NCI-H345 (cell line): ENCODE results near the gene CLEC16A.

ENCODE experiments used
- DNase-seq: peaks from one replicate; lab custom pipeline; 2025; lab: John Stamatoyannopoulos, UW

CLEC16A gene

DNA sequence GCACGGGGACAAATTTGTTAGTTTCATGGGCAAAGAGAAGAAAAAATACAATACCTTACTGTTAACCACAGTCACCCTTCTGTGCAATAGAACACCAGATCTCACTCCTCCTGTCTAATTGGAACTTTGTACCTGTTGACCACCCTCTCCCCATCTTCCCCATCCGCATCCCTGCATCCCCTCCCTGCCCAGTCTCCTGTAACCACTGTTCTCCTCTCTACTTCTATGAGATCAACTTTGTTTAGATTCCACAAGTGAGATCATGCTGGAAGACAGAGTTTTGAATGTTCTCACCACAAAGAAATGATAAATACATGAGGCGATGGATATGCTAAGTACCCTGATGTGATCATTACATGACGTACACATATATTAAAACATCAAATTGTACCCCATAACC is 47.7 kb downstream of the CLEC16A start:
- DNase-seq, result no peak

DNA sequence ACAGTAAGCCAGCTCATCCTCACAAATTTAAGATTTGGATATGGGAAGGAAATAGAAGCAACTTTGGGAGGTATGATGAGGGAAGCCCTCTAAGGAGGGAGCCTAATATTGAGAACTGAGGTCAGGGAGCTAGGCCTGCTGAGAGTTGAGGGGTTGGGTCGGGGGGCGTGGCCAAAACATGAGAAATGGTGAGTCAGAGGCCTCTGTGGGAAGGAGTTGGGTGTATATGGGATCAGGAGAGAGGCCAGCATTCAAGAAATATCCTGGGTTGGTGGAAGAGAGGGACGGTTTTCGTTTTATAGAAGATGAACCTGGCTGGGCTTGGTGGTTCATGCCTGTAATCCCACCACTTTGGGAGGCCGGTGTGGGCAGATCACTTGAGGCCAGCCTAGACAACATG is 48.4 kb downstream of the CLEC16A start:
- no peak for DNase-seq

DNA sequence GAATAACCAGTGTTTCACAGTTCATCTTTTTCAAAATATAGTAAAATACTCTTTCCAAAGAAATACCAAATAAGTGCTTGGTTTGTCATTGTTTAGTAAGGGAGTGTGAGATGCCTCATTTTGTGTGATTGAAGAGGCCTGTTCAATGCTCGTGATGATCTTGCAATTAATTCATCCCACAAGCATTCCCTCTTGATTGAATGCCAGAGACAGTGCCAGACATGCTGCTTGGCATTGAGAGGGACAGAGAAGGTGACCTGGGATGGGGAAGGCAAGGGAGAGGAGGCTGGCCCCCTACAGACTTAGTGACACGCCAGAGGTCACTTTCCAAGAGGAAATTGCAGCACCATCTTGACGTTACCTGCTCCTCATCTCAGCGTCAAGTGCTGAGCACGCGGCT is 49.3 kb downstream of the CLEC16A start:
- no peak for DNase-seq

DNA sequence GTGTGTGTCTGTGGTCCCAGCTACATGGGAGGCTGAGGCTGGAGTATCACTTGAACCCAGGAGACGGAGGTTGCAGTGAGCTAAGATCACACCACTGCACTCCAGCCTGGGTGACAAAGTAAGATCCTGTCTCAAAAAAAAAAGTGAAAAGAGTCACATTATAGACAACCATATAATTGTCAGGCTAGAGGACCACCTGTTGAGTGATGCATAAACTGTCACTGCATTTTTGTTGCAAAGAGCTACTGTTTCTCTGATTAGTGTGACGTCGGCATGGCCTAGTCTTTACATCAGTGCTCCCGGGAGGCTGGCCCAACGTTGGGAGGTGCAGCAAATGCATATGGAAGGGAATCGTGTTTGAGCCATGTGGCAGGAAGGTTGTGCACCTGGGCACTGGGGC is 50.2 kb downstream of the CLEC16A start:
- DNase-seq, result no peak

DNA sequence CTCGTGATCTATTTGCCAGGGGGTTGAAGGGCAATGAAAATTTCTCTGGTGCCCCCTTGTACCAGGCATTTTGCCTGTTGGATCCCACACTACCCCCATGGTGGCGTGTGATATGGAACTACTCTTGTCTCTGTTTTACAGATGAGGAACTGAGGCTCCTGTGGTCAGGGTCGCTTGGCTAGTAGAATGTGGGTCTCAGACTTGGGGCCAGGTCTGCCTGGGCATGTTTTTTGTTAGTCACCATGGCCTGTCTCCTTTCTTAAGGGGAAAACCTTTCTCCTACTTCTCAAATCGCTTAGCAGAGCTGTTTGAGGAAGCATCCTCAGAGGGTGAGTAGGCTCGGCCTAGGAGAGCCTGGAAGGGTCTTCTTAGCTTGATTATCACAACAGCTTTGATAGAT is 51.2 kb downstream of the CLEC16A start:
- no peak for DNase-seq

DNA sequence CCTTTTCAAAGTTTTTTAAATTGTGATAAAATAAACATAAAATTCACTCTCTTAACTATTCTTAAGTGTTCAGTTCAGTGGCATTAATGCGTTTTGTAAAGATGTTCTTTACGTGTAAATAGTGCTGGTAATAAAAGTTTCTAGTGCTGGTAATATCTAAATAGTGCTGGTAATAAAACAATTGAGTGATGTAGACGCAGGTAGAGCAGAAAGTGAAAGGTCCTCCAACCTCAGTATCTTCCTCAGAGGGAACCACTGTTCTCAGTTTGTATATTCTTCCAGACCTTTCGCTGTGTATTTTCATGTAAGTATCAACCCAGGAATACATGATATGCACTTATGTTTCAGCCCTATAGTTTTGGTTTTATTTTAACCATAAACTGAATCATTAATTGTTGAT is 53.1 kb downstream of the CLEC16A start:
- no peak for DNase-seq

DNA sequence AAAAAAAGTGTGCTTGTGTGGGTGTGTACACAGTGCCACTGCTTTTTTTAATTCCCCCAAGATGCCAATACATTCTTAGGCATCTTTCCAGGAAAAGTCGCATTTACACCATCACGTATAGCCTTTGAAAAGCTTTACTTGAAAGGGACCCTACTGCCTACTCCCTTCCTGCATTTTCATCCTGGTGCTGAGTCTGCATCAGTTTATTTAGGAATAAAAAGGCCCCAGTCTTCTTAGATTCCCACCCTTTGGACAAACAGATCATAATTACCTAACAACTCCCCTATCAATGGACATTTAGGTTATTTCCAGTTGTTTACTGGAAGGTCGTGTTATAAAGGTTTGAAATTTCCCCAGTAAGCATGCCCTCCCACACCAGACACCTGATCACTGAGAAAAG is 54.9 kb downstream of the CLEC16A start:
- no peak for DNase-seq

DNA sequence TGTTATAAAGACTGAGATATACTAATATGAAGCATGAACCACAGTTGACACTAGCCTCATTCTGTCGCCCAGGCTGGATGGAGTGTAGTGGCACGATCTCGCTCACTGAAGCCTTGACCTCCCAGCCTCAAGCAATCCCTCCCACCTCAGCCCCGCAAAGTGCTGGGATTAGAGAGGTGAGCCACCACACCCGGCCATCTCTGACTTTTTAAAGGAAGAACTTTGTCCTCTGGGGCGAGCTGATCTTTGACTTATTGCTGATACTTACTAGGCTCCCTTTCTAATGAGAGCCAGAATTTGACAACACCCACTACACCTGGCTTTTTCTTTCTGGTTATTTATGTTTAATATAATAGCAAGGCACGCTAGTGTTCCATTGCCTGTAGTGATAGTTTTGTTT is 57.2 kb downstream of the CLEC16A start:
- DNase-seq, result no peak

DNA sequence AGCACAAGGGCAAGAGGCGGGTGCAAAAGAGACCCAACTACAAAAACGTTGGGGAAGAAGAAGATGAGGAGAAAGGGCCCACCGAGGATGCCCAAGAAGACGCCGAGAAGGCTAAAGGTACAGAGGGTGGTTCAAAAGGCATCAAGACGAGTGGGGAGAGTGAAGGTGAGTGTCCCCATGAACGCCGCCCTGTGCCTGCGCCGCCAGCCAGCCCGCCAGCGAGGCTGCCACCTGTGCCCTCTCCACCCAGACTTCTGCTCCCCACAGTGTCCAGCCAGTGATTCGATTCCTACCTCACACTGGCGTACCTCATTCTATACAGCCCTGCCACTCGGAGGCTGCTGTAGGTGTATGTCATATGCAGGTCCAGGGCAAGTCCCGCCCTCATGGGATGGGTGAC is 58.8 kb downstream of the CLEC16A start:
- DNase-seq, result no peak

DNA sequence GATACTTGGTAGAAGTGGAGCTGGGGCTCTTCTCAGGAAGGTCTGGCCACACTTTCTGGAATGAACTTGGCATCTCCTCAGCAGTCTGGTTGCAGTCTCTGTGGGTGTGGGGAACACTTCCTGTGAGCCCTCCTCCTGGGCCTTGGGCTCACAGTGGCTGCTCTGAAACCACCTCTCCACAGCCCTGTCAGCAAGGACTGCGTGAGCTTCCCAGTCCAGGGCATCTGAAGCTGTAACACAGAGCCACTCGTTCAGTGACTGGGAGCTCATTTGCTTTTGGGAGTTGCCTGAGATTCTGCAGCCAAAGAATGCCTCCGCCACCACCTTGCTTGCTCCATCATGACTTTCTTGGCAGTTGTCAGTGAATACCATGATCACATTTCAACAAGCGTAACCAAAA is 60.0 kb downstream of the CLEC16A start:
- DNase-seq, result no peak

DNA sequence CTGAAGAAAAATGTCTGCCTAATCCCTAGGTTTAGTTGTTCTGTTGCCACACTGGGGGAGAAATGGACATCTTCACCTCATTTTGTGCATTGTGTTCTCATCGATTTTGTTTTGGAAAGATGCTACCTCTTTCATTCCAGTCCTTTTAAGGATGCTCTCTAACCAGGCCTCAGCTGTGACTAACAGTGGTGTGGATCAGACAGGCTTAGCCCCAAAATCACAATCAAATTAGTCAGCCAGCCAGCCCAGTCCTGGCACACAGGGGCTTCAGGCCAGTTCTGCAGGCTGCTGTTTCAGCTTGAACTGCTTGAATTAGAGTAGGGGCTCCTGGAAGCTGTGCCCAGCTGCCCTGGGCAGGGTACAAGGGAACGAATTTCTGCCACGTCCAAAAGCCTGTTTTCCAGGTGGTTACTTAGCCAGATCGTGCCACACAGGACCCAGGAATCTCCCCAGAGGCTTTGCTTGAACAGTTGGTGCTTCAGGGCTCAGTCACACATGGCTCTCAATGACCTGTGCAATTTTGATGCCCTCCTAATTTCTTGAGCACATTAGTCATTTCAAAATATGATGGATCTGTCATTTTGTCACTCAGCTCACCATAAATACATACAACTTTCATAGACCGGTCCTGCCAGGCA is 60.7 kb downstream of the CLEC16A start:
- DNase-seq, result no peak

DNA sequence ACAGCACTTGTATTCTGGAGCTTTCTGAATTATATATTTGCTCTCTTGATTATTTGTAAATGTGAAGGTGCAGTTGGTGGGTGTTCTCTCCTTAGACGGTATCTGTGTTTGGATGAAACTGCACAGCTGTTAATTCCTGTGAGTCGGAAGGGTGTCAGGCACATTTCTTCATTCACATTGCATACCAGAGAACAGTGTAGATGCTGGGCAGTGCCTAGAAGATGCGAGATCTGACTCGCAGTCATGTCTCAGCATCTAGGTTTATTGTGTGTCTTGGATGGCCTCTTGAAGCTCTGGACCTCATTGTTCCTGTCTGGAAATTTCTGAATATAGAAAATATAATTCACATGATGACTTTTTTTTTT is 61.2 kb downstream of the CLEC16A start:
- no peak for DNase-seq

DNA sequence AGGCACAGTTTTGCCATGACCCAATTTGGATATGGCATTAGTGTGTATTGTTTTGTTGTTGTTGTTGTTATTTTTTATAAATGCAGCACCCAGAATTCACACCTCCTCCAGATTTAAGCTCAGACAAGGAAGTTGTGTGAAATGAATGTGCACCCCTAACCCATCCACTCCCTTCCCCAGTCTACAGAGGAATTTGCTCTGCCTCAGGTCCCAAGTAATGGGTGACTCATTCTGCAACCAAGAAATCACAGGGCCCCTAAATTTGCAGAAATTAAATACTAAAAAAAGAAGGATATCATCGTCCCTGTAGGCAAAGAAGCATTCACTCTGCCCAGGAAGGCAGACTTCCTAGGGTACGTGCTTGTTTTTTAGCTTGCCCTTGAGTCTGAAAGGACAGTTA is 62.3 kb downstream of the CLEC16A start:
- no peak for DNase-seq

DNA sequence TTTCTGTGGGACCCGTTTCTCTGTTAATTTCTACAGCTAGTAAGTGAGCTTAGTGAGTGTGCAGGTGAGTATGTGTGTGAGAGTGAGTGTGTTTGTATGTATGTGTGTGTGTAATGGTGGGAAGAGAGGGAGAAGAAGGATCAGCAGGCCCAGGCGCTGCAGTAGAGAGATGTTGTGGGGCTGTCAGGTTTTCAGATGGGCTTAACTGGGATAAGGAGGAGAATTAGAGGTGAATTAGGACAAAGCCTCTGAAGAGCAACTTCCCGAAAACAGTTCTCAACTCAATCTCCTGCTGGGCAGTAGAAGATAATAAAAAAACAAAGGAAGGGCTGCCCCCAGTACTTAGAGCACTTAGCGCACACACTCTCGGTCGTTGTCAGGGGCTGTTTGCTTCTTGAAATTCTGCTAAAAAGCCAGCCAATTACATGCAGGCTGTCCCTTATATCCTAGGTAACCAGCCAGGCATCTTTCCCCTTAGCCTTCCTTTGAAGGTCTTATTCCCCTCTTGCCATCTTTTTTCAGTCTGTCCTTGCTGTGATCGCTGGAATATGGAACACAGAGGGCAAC is 63.4 kb downstream of the CLEC16A start:
- DNase-seq, result no peak

DNA sequence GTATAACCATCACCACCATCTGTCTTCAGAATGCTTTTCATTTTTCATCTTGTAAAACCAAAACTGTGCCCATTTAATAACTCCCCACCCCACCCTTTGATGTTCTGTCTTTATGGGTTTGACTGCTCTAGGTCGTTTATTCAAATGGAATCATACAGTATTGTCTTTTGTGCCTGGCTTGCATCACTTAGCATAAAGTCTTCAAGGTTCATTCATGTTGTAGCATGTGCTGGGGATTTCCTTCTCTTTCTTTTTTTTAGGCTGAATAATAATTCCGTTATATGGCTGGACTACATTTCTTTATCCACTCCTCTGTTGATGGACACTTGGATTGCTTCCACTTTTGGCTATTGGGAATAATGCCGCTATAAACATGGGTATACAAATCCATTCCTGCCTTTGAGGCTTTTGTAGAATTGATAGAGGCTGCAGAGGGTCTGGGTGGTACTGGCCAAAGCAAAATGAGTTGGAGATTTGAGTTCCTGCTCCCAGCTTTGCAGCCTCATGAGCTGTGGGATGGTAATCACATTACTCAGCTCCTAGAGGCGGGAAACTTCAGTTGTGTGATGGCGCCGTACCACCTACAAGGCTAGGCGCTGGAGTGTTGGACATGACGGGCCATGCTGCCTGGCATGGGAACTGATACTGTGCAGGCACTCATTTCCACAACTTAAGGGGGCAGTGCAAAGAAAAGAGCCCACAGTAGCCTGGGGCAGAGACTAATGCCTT is 64.8 kb downstream of the CLEC16A start:
- no peak for DNase-seq

DNA sequence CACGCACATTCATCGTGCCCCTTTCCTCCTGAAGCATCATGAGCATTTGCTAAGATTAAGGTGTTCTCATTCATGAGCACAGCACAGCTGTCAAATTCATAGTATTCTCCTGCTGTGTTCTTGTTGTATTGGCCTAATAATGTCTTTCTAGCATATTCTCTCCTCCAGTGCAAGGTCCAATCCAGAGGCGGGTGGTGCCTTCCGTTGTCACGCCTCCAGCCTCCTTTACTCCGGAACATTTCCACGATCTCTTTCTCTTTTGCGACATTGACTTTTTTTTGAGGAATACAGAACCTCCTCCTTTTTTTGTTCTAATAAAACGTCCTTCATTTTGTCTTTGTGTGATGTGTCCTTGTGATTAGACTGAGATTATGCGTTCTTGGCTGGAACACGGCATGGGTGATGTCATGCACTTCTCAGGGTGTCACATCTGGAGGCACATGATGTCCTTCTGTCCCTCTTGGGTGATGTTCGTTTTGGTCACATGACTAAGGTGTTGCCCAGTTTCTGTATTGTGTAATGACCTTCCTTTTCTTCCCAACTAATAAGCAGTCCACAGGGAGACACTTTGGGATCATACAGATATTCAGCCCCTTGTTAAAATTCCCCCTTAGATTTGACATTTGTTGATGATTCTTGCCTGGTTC is 66.3 kb downstream of the CLEC16A start:
- no peak for DNase-seq

DNA sequence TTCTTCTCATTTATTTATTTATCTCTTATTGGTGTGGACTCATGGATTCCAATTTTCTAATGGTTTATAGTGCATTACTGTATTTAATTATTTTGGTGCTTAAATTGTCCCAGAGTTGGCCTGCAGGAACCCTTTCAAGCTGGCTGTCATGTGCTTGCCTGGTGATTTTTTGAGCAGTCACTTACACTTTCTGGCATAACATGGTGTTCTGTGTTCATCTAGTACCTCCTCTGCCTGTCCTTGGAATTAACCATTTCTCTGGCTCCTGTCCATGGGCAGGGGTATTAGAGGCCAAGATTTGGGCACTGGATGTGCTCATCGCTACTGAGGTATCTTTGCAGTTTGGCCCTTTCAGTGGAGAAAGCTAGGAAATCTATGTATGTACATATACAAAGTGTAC is 67.0 kb downstream of the CLEC16A start:
- no peak for DNase-seq

DNA sequence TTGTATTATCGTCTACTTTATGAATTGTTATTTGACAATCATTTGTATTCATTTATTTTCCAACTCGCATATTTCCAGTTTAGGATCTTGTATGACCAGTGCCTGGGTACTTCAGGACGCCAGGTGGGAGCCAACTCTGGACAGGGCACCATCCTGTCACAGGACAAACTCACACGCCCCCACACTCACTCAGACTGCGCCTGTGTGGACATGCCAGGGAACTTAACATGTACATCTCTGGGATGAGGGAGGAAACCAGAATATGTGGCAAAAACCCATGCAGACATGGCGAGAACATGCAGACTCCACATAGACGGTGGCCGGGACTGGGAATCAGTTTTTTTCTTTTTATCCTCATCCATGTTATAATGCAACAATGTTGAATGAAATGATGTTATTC is 68.5 kb downstream of the CLEC16A start:
- DNase-seq, result no peak

DNA sequence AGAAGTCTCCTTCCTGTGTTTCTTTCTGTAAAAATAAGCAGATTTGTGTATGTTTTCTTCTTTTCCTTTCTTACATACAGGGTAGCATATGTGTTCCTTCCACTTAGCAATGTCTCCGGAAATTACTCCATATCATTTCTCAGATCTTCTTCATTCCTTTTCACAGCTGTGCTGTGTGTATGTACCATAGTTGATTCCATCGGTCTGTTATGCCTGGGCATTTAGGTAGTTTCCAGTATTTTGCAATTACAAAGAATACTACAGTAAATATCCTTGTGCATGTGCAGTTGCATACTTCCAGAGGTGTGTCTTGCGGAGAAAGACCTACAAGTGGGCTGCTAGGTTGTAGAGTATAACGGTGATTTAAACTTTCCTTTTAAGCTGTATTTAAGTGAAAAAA is 69.8 kb downstream of the CLEC16A start:
- DNase-seq, result no peak

DNA sequence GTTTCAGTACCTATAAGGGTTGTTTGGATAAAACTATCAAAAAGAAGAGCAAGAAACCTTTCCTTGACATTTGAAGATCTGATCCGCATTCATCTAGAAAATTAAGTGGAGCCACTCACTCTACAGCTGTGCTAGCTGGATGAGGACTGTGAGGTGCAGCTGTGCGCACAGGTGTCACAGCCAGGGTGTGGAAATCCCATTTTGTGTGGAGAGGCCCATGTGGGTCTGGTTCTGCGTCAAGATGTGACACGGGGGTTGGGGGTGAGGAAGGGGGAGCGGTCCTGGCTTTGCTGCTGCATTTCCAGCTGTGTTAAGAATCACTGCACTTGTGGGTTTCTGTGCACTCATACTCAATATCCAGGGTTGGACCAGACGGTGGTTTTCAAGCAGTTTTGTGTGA is 70.7 kb downstream of the CLEC16A start:
- no peak for DNase-seq

DNA sequence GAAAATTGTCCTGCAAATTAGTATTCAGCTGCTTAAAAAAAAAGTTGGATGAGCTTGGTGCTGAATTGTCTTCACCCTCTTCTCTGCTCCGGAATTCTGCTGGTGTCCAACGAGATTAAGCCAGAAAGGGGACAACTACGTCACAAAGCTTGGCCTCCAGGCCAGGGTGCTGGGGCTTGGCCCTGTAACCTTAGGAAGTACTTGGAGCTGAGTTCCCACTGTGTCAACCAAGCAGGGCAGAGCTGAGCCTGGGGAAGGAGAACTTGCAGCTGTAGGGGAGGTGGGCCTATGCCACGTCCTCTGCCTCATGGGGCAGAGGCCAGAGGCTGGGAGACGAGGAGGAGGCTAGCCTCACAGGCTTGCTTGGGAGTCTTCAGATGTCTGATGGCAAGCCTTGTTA is 71.2 kb downstream of the CLEC16A start:
- no peak for DNase-seq

DNA sequence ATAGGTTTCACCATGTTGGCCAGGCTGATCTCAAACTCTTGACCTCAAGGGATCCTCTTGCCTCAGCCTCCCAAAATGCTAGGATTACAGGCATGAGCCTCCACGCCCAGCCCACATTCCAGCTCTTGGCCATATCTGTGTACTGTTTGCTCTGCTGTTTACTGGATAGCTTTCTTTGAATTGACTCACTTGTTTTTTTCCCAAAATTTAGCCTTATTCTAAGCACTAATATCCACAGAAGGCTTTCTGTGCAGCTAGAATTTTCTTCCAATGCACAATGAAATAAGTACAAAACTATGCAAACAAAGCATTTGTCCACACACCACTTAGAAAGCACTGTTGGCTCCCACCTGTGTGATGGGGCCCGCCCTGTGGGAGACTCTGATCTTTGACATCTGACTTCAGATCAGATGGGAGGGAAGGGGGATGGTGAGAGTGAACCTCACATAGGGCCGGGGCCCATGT is 72.2 kb downstream of the CLEC16A start:
- peak; percentile 53 for DNase-seq

DNA sequence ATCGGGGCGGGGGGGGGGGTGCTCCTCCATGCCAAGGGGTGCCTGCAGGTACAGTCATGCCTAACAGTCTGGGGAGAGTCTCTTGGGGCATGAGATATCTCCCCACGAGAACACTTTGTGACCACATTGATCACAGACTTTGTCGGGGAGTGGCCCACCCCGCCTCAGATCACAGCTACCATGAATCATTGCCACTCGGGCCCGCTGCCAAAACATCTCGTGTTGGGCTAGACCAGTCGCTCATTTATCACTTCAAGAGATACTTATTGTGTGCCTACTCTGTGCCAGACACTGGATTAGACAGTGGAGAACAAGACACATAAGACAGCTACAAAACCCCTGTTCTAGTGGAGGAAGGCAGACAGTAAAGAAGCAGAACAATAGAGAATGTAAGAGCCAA is 72.6 kb downstream of the CLEC16A start:
- DNase-seq, result peak; percentile 84
